Caco-2 (cell line): ENCODE results near the gene OSBP. TPM values are rescaled to one million over a fixed set of nuclear protein-coding genes. Genes with fewer than 3 reads are reported as not detected.

ENCODE experiments used
- BruUV-seq: library from RNA; stranded (reverse); fragments of 400-500 nt; replicated peaks from 2 replicates; lab custom pipeline; 2021; lab: Mats Ljungman, UMichigan
- CTCF ChIA-PET: fragments of 300-600 bp; sonication (Branson Sonifier 250); formaldehyde crosslinking; loops from one replicate; lab custom pipeline; 2022; ENCODE audit warnings: antibody characterized with exemption; lab: Charles Lee
- POLR2A ChIA-PET: fragments of 300-600 bp; sonication (Branson Sonifier 250); formaldehyde crosslinking; loops from one replicate; lab custom pipeline; 2022; ENCODE audit warnings: antibody characterized with exemption; lab: Charles Lee
- DNase-seq, 2 experiments: peaks; one replicate each; pipeline versions ENCODE4 v3.0.0 to v3.0.0-alpha.2; 2020 to 2022
- H3K27me3 ChIP-seq: replicated peaks from 2 replicates; pipeline ENCODE4 v1.6.0; 2011; ENCODE audit warnings: low read length; ENCODE audit not compliant: control insufficient read depth, insufficient read depth
- H3K36me3 ChIP-seq: 2 replicates; pipeline ENCODE4 v1.5.1; 2011; ENCODE audit warnings: low read length; ENCODE audit not compliant: control insufficient read depth, insufficient read depth
- H3K4me1 ChIP-seq: fragments of 250-450 bp; sonication (Bioruptor Pico); 2 replicates; pipeline ENCODE4 v1.5.1; 2020; ENCODE audit warnings: mild to moderate bottlenecking
- H3K4me3 ChIP-seq: 2 replicates; pipeline ENCODE4 v1.5.1; 2011; ENCODE audit warnings: low read depth, mild to moderate bottlenecking, control low read depth, low read length
- H3K9me3 ChIP-seq: fragments of 250-450 bp; sonication (Bioruptor Pico); 2 replicates; pipeline ENCODE4 v1.5.1; 2020; ENCODE audit warnings: mild to moderate bottlenecking, moderate library complexity
- H3K27ac Mint-ChIP-seq: one replicate; pipeline ENCODE4 v1.8.0; 2022; ENCODE audit warnings: mixed read lengths; ENCODE audit not compliant: unreplicated experiment
- H3K27me3 Mint-ChIP-seq: one replicate; pipeline ENCODE4 v1.8.0; 2022; ENCODE audit warnings: mixed read lengths; ENCODE audit not compliant: insufficient read depth, unreplicated experiment
- H3K36me3 Mint-ChIP-seq: one replicate; pipeline ENCODE4 v1.8.0; 2022; ENCODE audit warnings: mild to moderate bottlenecking, mixed read lengths; ENCODE audit not compliant: insufficient read depth, unreplicated experiment
- H3K4me1 Mint-ChIP-seq: one replicate; pipeline ENCODE4 v1.8.0; 2022; ENCODE audit warnings: low read depth, mixed read lengths; ENCODE audit not compliant: unreplicated experiment
- H3K4me3 Mint-ChIP-seq: one replicate; pipeline ENCODE4 v1.8.0; 2022; ENCODE audit warnings: mild to moderate bottlenecking, moderate library complexity, mixed read lengths; ENCODE audit not compliant: unreplicated experiment
- H3K9me3 Mint-ChIP-seq: one replicate; pipeline ENCODE4 v1.8.0; 2022; ENCODE audit warnings: mixed read lengths; ENCODE audit not compliant: unreplicated experiment
- intact Hi-C: fragments of 100-400 bp; cut with micrococcal nuclease; formaldehyde crosslinking; loops from one replicate; pipeline ENCODE4 v1.10.0; 2022; ENCODE audit not compliant: unreplicated experiment
- total RNA-seq: library from RNA; stranded (reverse); gene quantifications from 2 replicates; pipeline ENCODE4 v1.2.3, GENCODE V29; 2022
- TF ChIP-seq, protein P1 (sequence below), 2 experiments: fragments of 200-600 bp in 1 of 2; IDR thresholded peaks; 1 replicate in 1 of 2; 2 replicates in 1 of 2; pipeline versions ENCODE4 v1.5.1 to v1.8.0; 2011 to 2022; ENCODE audit warnings: antibody characterized with exemption in 1 of 2, control low read depth in 1 of 2, inconsistent platforms in 1 of 2, low read depth in 1 of 2, low read length in 1 of 2, mild to moderate bottlenecking in 1 of 2, moderate library complexity in 1 of 2; ENCODE audit not compliant: insufficient read depth in 1 of 2, severe bottlenecking in 1 of 2, unreplicated experiment in 1 of 2

OSBP gene
- total RNA-seq, 1 experiment from 2014 or later: 67.5 TPM

DNA sequence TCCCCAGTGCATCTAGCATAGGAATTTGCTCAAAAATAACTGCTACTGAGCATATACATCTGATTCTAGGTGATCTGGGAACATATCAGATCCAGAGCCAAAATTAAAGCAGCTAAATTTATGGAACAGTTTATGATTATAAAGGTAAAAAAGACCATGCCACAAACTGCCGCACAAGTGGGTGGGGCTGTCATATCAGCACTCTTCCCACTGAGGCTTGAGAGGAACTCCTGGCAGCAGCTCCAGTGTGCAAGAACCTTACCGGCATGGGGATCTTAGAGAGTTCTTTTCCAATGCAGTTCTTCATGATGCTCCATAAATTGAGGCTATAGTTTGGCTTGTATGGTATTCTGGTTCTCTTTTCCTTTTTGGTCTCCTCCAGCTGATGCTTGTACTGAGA, 15.3 kb downstream of the OSBP start:
- TF ChIP-seq, protein P1, sequence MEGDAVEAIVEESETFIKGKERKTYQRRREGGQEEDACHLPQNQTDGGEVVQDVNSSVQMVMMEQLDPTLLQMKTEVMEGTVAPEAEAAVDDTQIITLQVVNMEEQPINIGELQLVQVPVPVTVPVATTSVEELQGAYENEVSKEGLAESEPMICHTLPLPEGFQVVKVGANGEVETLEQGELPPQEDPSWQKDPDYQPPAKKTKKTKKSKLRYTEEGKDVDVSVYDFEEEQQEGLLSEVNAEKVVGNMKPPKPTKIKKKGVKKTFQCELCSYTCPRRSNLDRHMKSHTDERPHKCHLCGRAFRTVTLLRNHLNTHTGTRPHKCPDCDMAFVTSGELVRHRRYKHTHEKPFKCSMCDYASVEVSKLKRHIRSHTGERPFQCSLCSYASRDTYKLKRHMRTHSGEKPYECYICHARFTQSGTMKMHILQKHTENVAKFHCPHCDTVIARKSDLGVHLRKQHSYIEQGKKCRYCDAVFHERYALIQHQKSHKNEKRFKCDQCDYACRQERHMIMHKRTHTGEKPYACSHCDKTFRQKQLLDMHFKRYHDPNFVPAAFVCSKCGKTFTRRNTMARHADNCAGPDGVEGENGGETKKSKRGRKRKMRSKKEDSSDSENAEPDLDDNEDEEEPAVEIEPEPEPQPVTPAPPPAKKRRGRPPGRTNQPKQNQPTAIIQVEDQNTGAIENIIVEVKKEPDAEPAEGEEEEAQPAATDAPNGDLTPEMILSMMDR (IDR thresholded peaks at IDR 0.05; ENCODE audit: insufficient read depth in 1 of 2, low read depth in 1 of 2, low read length in 1 of 2, severe bottlenecking in 1 of 2, unreplicated experiment in 1 of 2): no peak
- Histone ChIP-seq H3K27me3 (no peaks in the 10 kb centered on the region), H3K4me1 (no peaks in the 10 kb centered on the region), H3K4me3 (no peak overlapping the region), H3K9me3 (no peaks in the 10 kb centered on the region), H3K36me3 (peaks cover 4% of the 10 kb centered on the region)
- BruUV-seq: no TSS peak
- ChIA-PET CTCF (interaction anchor here (0.6 kb wide), 1 partner anchor 9 kb away, joined by 4 read pairs; no protein-coding TSS in a partner anchor), POLR2A (no interaction called here)
- Mint-ChIP-seq H3K4me3 (no peak overlapping the region), H3K27ac (no peak overlapping the region), H3K27me3 (no peaks in the 10 kb centered on the region), H3K4me1 (no peaks in the 10 kb centered on the region), H3K9me3 (no peaks in the 10 kb centered on the region), H3K36me3 (peaks cover 92% of the 10 kb centered on the region)
- intact Hi-C loops: no loop called here
- no peak for DNase-seq

DNA sequence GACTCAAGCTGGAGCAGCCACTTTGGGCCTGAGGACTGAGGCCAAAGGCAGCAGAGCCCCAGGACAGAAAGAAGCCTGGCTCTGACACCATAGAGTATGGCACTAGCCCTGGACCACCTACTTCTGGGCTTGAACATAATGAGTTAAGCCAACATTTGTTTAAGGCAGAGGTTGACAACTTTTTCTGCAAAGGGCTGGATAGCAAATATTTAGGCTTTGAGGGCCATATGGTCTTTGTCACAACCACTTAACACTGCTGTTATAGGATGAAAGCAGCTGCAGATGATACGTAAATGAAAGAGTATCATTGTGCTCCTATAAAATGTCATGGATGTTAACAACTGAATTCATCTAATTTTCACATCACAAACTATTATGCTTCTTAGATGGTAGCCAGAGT, 16.6 kb downstream of the OSBP start:
- Mint-ChIP-seq H3K4me1 (no peaks in the 10 kb centered on the region), H3K36me3 (peaks cover 93% of the 10 kb centered on the region), H3K27ac (no peak overlapping the region), H3K9me3 (no peaks in the 10 kb centered on the region), H3K4me3 (no peak overlapping the region), H3K27me3 (no peaks in the 10 kb centered on the region)
- Histone ChIP-seq H3K4me3 (no peak overlapping the region), H3K9me3 (no peaks in the 10 kb centered on the region), H3K27me3 (no peaks in the 10 kb centered on the region), H3K4me1 (no peaks in the 10 kb centered on the region), H3K36me3 (peaks cover 5% of the 10 kb centered on the region)
- CTCF ChIA-PET: no interaction called here
- POLR2A ChIA-PET: interaction anchor here (0.5 kb wide), 1 partner anchor 49 kb away, joined by 4 read pairs; no protein-coding TSS in a partner anchor
- DNase-seq: no peak
- TF ChIP-seq, protein P1 (IDR thresholded peaks at IDR 0.05; ENCODE audit: insufficient read depth in 1 of 2, low read depth in 1 of 2, low read length in 1 of 2, severe bottlenecking in 1 of 2, unreplicated experiment in 1 of 2): no peak
- no TSS peak for BruUV-seq
- intact Hi-C loops: no loop called here

DNA sequence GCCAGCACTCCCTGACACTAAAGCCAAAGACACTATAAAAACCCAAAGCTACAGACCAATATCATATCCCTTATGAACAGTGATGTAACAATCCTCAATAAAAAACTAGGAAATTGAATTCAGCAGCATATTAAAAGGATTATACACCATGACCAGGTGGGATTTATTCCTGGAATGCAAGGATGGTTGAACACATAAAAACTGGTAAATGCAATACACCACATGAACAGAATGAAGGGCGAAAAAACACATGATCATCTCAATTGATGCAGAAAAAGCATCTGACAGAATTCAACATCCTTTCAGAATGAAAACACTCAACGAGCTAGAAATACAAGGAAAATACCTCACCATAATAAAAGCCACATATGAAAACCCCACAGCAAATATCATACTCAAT, 31.3 kb downstream of the OSBP start:
- intact Hi-C loops: no loop called here
- Histone ChIP-seq H3K27me3 (no peaks in the 10 kb centered on the region), H3K4me1 (no peaks in the 10 kb centered on the region), H3K4me3 (no peak overlapping the region), H3K36me3 (peaks cover 1% of the 10 kb centered on the region; the same call in 1 of the 2 replicates), H3K9me3 (peaks cover 9% of the 10 kb centered on the region)
- ChIA-PET CTCF (no interaction called here), POLR2A (no interaction called here)
- TF ChIP-seq, protein P1 (IDR thresholded peaks at IDR 0.05; ENCODE audit: insufficient read depth in 1 of 2, low read depth in 1 of 2, low read length in 1 of 2, severe bottlenecking in 1 of 2, unreplicated experiment in 1 of 2): no peak
- Mint-ChIP-seq H3K4me3 (no peak overlapping the region), H3K9me3 (peaks cover 11% of the 10 kb centered on the region), H3K27me3 (no peaks in the 10 kb centered on the region), H3K4me1 (no peaks in the 10 kb centered on the region), H3K36me3 (peaks cover 84% of the 10 kb centered on the region), H3K27ac (peak overlapping the region; percentile 15)
- no peak for DNase-seq
- no TSS peak for BruUV-seq
